HEK293 (cell line): ENCODE data around the gene FBXL7.

ENCODE experiments used
- ATF2 ChIP-seq: fragments of 450-650 bp; formaldehyde crosslinking; IDR thresholded peaks from 2 replicates; pipeline ENCODE4 v1.5.1; 2016; ENCODE audit warnings: missing biosample characterization, missing genetic modification characterization, low read depth
- CTCF ChIP-seq: fragments of 450-650 bp; formaldehyde crosslinking; IDR thresholded peaks from 2 replicates; pipeline ENCODE4 v1.5.1; 2016; ENCODE audit warnings: missing biosample characterization, missing genetic modification characterization
- SETDB1 ChIP-seq: IDR thresholded peaks from one replicate; pipeline ENCODE4 v1.6.1; 2017; ENCODE audit warnings: mild to moderate bottlenecking, low read length, moderate library complexity, mixed read lengths; ENCODE audit not compliant: insufficient read length
- TCF7L2 ChIP-seq: IDR thresholded peaks from 2 replicates; pipeline ENCODE4 v1.6.1; 2011; ENCODE audit warnings: low read depth, mild to moderate bottlenecking, inconsistent platforms, low read length, moderate library complexity, borderline replicate concordance
- YY1 ChIP-seq: fragments of 450-650 bp; formaldehyde crosslinking; IDR thresholded peaks from 2 replicates; pipeline ENCODE4 v1.5.1; 2018; ENCODE audit warnings: missing biosample characterization, missing genetic modification characterization
- ZFP3 ChIP-seq: fragments of 450-650 bp; formaldehyde crosslinking; IDR thresholded peaks from 2 replicates; pipeline ENCODE4 v1.5.1; 2016; ENCODE audit warnings: low read depth, missing biosample characterization, missing genetic modification characterization
- ZNF214 ChIP-seq: fragments of 450-650 bp; formaldehyde crosslinking; IDR thresholded peaks from 2 replicates; pipeline ENCODE4 v1.5.1; 2017; ENCODE audit warnings: missing biosample characterization, mild to moderate bottlenecking, missing genetic modification characterization, borderline replicate concordance
- ZNF777 ChIP-seq: fragments of 450-650 bp; formaldehyde crosslinking; IDR thresholded peaks from 2 replicates; pipeline ENCODE4 v1.5.1; 2017; ENCODE audit warnings: missing biosample characterization, missing genetic modification characterization, borderline replicate concordance

GRCh38 chr5:15850939-15851341 lies 351.0 kb downstream of the FBXL7 start:
- TF ChIP-seq TCF7L2 (no peak), ZNF214 (tag by site-specific recombination) (no peak), ZFP3 (tag by site-specific recombination) (no peak), CTCF (no peak), ATF2 (tag by site-specific recombination) (no peak), YY1 (tag by site-specific recombination) (no peak), SETDB1 (no peak), ZNF777 (tag by site-specific recombination) (no peak)
